SU-DHL-6 (cell line): ENCODE measurements around the gene KRT17.
"Not testable (repeated sequence)": the region's sequence is repeated elsewhere in the genome, so short reads cannot be mapped to it uniquely, and the experiment has no call there.

Experiments used
- H2AFZ ChIP-seq: fragments of 200-600 bp; sonication (generic); 2 replicates; pipeline ENCODE4 v1.6.1; 2014; ENCODE audit warnings: low read depth, mild to moderate bottlenecking, moderate library complexity, mixed read lengths, antibody characterized with exemption, low read length; ENCODE audit not compliant: severe bottlenecking
- H3F3A ChIP-seq: fragments of 200-600 bp; shearing (Covaris generic); 2 replicates; pipeline ENCODE4 v1.6.0; 2016; ENCODE audit warnings: antibody characterized with exemption, mild to moderate bottlenecking; ENCODE audit not compliant: insufficient read depth
- H3K27ac ChIP-seq: fragments of 200-600 bp; sonication (generic); 2 replicates; pipeline ENCODE4 v1.5.1; 2016; ENCODE audit warnings: low read depth, mild to moderate bottlenecking, low read length, moderate library complexity, mixed read lengths
- H3K27me3 ChIP-seq: fragments of 200-600 bp; sonication (generic), shearing (Covaris generic); 2 replicates; pipeline ENCODE4 v1.6.0; 2014; ENCODE audit warnings: mild to moderate bottlenecking, low read length
- H3K36me3 ChIP-seq: fragments of 200-600 bp; sonication (generic); 2 replicates; pipeline ENCODE4 v1.6.1; 2014; ENCODE audit warnings: mild to moderate bottlenecking, low read length, mixed read lengths
- H3K4me2 ChIP-seq: fragments of 300-600, 200-600 bp; shearing (Covaris generic), sonication (generic); 2 replicates; pipeline ENCODE4 v1.6.0; 2014; ENCODE audit warnings: low read length, low read depth, mild to moderate bottlenecking; ENCODE audit not compliant: poor library complexity, severe bottlenecking
- H3K4me3 ChIP-seq: fragments of 200-600 bp; sonication (generic); 2 replicates; pipeline ENCODE4 v1.5.1; 2014; ENCODE audit warnings: antibody characterized with exemption, low read length, mild to moderate bottlenecking, mixed read lengths; ENCODE audit not compliant: insufficient read depth, poor library complexity, severe bottlenecking
- H3K79me2 ChIP-seq: fragments of 200-600 bp; sonication (generic); 2 replicates; pipeline ENCODE4 v1.6.1; 2014; ENCODE audit warnings: mild to moderate bottlenecking, low read length, moderate library complexity; ENCODE audit not compliant: insufficient read depth
- H3K9ac ChIP-seq: fragments of 200-600 bp; sonication (generic); 2 replicates; pipeline ENCODE4 v1.7.0; 2014; ENCODE audit warnings: mild to moderate bottlenecking, low read length
- H3K9me2 ChIP-seq: fragments of 200-600 bp; sonication (generic); replicated peaks from 2 replicates; pipeline ENCODE4 v1.6.1; 2014; ENCODE audit warnings: low read length; ENCODE audit not compliant: insufficient read depth
- H3K9me3 ChIP-seq: fragments of 200-600 bp; sonication (generic); 2 replicates; pipeline ENCODE4 v1.6.1; 2014; ENCODE audit warnings: low read length, mixed read lengths; ENCODE audit not compliant: insufficient read depth
- H4K20me1 ChIP-seq: fragments of 200-600 bp; sonication (generic); 2 replicates; pipeline ENCODE4 v1.6.1; 2014; ENCODE audit warnings: low read depth, mild to moderate bottlenecking, antibody characterized with exemption, low read length, moderate library complexity, mixed read lengths
- EZH2phosphoT487 ChIP-seq: fragments of 200-600 bp; sonication (generic), shearing (Covaris generic); conservative IDR thresholded peaks from 2 replicates; pipeline ENCODE4 v1.6.1; 2018; ENCODE audit warnings: mild to moderate bottlenecking, antibody characterized with exemption, low read length, moderate library complexity, mixed read lengths
- TF ChIP-seq, protein P1 (sequence below): fragments of 200-600 bp; sonication (generic); IDR thresholded peaks from one replicate; pipeline ENCODE4 v1.5.1; 2017; ENCODE audit warnings: antibody characterized with exemption, mild to moderate bottlenecking, low read length, moderate library complexity; ENCODE audit not compliant: insufficient read depth, poor library complexity, severe bottlenecking

KRT17 gene

DNA sequence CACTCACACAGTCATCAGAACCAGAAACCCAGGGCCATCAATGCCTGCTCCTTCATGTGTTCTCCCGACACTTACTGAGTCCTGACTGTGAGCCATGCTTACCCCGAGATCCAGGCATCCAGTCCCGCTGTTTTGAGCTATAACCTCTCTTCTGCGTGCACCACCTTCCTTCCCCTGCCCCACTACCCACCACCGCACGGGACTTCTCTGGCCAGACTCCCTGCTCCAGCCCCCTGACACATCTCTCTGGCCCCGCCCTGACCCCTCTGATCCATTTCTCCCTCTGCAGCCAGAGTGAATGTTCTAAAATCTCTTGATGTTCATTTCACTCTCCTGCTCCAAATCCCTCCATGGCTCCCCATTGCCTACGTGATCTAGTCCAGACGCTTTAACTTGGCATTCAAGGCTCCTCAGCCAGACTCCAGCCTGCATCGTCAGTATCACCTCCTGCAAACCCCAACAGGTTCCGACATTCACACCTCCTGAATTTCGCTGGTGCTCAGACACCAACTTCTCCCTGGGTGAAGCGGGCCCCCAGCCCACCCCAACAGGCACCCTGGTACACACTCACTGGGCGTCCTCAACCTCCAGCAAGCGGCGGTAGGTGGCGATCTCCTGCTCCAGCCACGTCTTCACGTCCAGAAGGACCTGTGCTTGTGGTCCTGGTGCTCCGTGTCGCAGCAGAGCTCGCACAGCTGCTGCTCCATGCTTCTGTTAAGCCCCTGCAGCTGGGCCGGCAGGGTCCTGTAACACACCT lies 3.1 kb upstream of the KRT17 start:
- no peaks in the 10 kb centered on the region for H3K36me3 ChIP-seq
- no peaks in the 10 kb centered on the region for H3K79me2 ChIP-seq
- no peak overlapping the region for H3K4me2 ChIP-seq
- TF ChIP-seq EZH2phosphoT487, result no peak
- TF ChIP-seq, protein P1, sequence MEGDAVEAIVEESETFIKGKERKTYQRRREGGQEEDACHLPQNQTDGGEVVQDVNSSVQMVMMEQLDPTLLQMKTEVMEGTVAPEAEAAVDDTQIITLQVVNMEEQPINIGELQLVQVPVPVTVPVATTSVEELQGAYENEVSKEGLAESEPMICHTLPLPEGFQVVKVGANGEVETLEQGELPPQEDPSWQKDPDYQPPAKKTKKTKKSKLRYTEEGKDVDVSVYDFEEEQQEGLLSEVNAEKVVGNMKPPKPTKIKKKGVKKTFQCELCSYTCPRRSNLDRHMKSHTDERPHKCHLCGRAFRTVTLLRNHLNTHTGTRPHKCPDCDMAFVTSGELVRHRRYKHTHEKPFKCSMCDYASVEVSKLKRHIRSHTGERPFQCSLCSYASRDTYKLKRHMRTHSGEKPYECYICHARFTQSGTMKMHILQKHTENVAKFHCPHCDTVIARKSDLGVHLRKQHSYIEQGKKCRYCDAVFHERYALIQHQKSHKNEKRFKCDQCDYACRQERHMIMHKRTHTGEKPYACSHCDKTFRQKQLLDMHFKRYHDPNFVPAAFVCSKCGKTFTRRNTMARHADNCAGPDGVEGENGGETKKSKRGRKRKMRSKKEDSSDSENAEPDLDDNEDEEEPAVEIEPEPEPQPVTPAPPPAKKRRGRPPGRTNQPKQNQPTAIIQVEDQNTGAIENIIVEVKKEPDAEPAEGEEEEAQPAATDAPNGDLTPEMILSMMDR, result no peak
- H3K27ac ChIP-seq, result no peak overlapping the region
- no peaks in the 10 kb centered on the region for H4K20me1 ChIP-seq
- H2AFZ ChIP-seq, result no peak overlapping the region
- H3K27me3 ChIP-seq, result no peaks in the 10 kb centered on the region
- H3F3A ChIP-seq, result no peaks in the 10 kb centered on the region
- no peak overlapping the region for H3K4me3 ChIP-seq
- H3K9me2 ChIP-seq, result no peaks in the 10 kb centered on the region
- no peak overlapping the region for H3K9ac ChIP-seq
- H3K9me3 ChIP-seq, result no peaks in the 10 kb centered on the region; the same call in 1 of the 2 replicates

DNA sequence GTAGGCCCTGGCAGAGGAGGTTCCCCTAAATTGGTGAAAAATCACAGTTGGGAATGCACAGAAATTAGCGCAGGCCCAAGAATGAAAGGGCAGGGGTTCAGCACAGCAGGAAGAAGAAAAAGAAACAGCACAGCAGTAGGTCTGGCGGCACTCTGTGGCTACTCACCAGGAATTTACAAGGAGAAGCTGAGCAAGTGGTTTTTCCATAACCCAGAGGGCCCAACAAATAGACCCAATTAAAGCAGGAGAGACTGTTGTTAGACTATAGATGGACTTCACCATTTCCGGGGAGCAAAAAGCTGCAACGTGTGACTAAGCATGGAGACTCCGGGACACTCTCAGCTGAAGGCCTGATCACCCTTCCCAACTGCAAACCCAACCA lies 2.5 kb upstream of the KRT17 start:
- not testable (repeated sequence) for H3K9me3 ChIP-seq, H3K9me2 ChIP-seq, H3K27me3 ChIP-seq, H3K36me3 ChIP-seq, H3K9ac ChIP-seq, H3K27ac ChIP-seq, H4K20me1 ChIP-seq, H3F3A ChIP-seq, H3K79me2 ChIP-seq, H3K4me2 ChIP-seq, H2AFZ ChIP-seq, H3K4me3 ChIP-seq

DNA sequence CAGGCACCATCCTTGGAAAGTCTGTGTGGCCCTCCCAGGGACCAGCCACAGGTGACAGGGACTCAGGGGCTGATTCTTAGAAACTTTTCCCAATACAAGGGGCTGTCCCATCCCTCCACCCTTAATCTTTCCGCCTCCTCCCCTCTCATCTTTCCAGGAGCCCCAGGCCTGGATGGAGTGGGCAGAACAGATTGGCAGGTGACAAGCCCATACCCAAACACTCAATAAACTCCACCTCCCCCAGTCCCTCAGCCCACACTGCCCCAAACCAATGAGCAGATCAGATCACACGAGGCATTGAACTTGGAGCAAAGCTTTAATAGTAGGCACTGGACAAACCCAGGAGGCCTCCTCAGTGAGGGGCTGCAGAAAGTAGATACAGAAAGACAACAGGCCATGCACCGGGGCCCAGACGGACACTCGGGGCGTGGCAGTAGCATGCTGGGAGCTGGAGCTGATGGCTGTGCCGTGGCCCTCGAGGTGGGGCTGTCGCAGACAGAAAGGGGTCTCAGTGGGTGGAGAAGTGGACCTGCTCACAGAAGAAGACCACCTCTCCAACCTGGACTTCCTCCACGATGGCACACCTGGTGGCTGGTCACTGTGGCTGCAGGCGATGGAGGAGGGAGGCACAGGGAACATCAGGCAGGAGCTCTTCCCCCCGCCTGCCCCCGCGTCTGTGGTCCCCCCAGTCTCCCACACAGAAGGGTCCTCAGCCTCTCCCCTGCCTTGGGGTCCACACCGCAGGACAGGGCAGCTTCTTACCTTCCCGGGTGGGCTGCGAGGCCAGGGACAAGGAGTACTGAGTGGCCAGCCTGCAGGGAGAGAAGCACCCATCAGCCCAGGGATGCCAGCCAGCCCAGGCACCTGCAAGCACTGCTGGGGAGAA lies 1.9 kb upstream of the KRT17 start:
- not testable (repeated sequence) for H3K9me2 ChIP-seq, H3K27me3 ChIP-seq, H3F3A ChIP-seq, H3K27ac ChIP-seq, H3K9ac ChIP-seq, H3K4me2 ChIP-seq, H4K20me1 ChIP-seq, H2AFZ ChIP-seq, H3K9me3 ChIP-seq, H3K36me3 ChIP-seq, H3K4me3 ChIP-seq, H3K79me2 ChIP-seq

DNA sequence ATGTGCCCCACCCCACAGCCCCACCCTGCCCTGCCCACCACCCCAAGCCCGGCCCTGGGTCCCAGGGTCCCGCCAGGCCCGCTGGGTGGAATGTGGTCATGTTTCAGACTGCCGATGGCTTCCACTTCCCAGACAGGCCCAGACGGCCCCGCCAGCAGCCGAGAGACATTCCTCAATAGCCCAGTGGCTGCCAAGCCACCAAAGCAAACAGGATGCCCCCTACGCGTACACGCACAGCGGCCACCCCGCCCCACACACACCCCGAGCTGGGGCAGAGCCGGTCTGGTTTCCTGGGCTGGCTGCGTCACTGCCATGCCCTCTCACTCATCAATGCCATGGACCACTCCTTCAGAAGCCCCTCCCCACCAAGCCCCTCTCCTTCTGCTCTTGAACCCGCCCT lies 1.2 kb upstream of the KRT17 start:
- H3K79me2 ChIP-seq, result no peaks in the 10 kb centered on the region
- TF ChIP-seq EZH2phosphoT487, result no peak
- TF ChIP-seq, protein P1, result no peak
- no peaks in the 10 kb centered on the region for H3K9me2 ChIP-seq
- H3K27ac ChIP-seq, result no peak overlapping the region
- no peaks in the 10 kb centered on the region for H3K27me3 ChIP-seq
- H3K36me3 ChIP-seq, result no peaks in the 10 kb centered on the region
- no peak overlapping the region for H3K9ac ChIP-seq
- no peak overlapping the region for H3K4me3 ChIP-seq
- no peak overlapping the region for H3K4me2 ChIP-seq
- H3K9me3 ChIP-seq, result no peaks in the 10 kb centered on the region
- H3F3A ChIP-seq, result no peaks in the 10 kb centered on the region
- no peaks in the 10 kb centered on the region for H4K20me1 ChIP-seq
- no peak overlapping the region for H2AFZ ChIP-seq

DNA sequence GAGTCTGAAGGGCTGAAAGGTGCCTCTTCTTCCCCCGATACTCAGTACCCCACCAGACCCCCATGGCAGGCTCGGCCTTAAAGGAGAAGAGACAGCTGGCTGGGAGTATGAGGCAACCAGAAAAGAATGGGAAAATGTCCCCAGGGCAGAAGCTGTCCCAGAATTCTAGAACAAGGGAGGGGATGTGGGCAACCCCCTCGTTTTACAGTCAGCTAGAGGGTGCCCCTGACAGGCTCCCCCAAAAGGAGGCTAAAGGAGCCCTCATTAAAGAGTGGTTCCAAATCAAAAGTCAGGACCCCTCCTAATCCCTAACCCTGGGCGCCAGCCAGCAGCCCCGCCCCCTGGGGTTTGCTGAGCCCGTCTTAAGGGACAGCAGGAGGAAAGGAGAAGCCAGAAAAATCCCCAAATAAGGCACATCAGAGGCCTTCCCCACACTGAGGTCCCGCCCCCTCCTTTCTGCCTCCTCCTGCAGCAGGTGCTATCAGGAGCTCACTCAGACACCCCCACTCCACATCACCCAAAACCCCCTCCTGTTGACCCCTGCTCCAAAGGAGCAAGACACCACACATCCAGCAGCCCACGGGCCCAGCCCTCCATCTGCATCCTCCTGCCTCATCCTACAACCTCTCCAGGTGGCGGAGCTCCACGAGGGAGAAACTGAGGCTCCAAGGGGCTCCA lies 1.1 kb downstream of the KRT17 start:
- H3K4me2 ChIP-seq, H3K9ac ChIP-seq, H2AFZ ChIP-seq, H3K79me2 ChIP-seq, H3K9me3 ChIP-seq, H3K4me3 ChIP-seq, H4K20me1 ChIP-seq, H3F3A ChIP-seq, H3K27me3 ChIP-seq, H3K27ac ChIP-seq, H3K9me2 ChIP-seq, H3K36me3 ChIP-seq: not testable (repeated sequence)
